AG04450 (cell line): ENCODE results near the gene MICAL3. TPM values are rescaled to one million over a fixed set of nuclear protein-coding genes. Genes with fewer than 3 reads are reported as not detected.

Experiments used
- CTCF ChIA-PET: fragments of 300-600, 350-600 bp; formaldehyde crosslinking; extraction: SDS; loops from one replicate; lab custom pipeline; 2022; ENCODE audit warnings: antibody characterized with exemption, inconsistent platforms; lab: Charles Lee
- POLR2A ChIA-PET: fragments of 350-600 bp; formaldehyde crosslinking; extraction: SDS; loops from one replicate; lab custom pipeline; 2021; ENCODE audit warnings: antibody characterized with exemption, inconsistent platforms; lab: Yijun Ruan, JAX
- DNase-seq: peaks from one replicate; pipeline ENCODE4 v3.0.0-alpha.2; 2011; ENCODE audit warnings: low read depth, low spot score
- H3K27ac ChIP-seq: one replicate; pipeline ENCODE4 v1.5.1; 2012; ENCODE audit warnings: low read depth, low read length, control low read depth
- H3K27me3 ChIP-seq: one replicate; pipeline ENCODE4 v1.6.0; 2012; ENCODE audit warnings: low read length; ENCODE audit not compliant: control insufficient read depth, insufficient read depth
- H3K4me3 ChIP-seq: 2 replicates; pipeline ENCODE4 v1.5.1; 2011; ENCODE audit warnings: mild to moderate bottlenecking, low read depth, low read length, control low read depth
- H3K9me3 ChIP-seq: 2 replicates; pipeline ENCODE4 v1.5.1; 2012; ENCODE audit warnings: low read length; ENCODE audit not compliant: control insufficient read depth, insufficient read depth
- polyA plus RNA-seq: library from polyadenylated mRNA; depleted of rRNA; stranded (reverse); fragments of >200 nt; gene quantifications from 2 replicates; pipeline ENCODE4 v1.2.3, GENCODE V29; 2011
- TF ChIP-seq, protein P1 (sequence below): IDR thresholded peaks from 2 replicates; pipeline ENCODE4 v1.5.1; 2011; ENCODE audit warnings: low read depth, low read length, control low read depth, inconsistent platforms

MICAL3 gene
- polyA plus RNA-seq, 1 experiment: 17.8 TPM

DNA sequence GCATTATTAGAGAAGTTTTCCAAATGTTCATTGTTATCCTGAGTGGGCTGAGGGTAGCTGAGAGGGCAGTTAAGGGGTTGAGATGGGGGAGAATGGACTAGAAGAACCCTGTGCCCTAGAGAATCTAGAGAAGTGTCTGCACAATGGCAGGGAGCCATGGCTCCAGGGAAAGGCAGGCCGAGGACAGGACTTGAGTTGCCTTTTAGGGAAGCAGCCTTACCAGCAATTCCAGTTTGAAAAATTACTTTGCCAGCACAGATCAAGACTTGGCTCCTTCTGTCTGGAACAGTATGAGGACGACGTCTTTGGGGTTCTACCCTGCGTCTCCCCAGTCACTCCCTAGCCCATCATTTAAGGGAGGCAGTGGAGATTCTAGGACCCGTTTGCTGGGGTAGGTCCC, 25.7 kb upstream of the MICAL3 start:
- ChIA-PET POLR2A (no interaction called here), CTCF (interaction anchor here (0.6 kb wide), 1 partner anchor 144 kb away, joined by 3 read pairs; no protein-coding TSS in a partner anchor)
- TF ChIP-seq, protein P1, sequence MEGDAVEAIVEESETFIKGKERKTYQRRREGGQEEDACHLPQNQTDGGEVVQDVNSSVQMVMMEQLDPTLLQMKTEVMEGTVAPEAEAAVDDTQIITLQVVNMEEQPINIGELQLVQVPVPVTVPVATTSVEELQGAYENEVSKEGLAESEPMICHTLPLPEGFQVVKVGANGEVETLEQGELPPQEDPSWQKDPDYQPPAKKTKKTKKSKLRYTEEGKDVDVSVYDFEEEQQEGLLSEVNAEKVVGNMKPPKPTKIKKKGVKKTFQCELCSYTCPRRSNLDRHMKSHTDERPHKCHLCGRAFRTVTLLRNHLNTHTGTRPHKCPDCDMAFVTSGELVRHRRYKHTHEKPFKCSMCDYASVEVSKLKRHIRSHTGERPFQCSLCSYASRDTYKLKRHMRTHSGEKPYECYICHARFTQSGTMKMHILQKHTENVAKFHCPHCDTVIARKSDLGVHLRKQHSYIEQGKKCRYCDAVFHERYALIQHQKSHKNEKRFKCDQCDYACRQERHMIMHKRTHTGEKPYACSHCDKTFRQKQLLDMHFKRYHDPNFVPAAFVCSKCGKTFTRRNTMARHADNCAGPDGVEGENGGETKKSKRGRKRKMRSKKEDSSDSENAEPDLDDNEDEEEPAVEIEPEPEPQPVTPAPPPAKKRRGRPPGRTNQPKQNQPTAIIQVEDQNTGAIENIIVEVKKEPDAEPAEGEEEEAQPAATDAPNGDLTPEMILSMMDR: no peak
- no peak for DNase-seq
- Histone ChIP-seq H3K27ac (no peak overlapping the region), H3K9me3 (no peaks in the 10 kb centered on the region), H3K27me3 (no peaks in the 10 kb centered on the region), H3K4me3 (no peak overlapping the region)

DNA sequence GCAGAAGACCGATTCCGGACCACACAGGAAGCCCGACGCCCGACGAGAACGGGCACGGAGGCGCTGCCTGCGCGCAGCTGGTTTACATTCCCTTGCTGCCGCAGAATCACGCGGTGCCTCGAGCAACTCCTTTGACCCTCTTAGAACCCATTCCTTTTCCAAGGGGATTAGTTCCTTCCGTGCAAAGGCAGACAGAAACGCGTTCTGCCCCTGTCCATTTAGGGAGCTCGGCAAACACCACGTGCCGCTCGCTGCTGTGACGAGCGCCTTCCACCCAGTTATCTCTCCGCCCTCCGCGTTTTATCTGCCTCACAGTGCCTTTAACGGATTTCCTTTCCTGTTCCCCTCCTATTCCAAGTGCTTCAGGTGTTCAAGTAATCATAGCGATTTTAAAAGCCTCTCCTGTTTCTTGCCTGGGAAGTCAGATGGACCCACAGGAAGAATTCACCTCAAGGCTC, 24.1 kb upstream of the MICAL3 start:
- POLR2A ChIA-PET: no interaction called here
- CTCF ChIA-PET: interaction anchor here (1.6 kb wide), 1 partner anchor 27 kb away, joined by 9 read pairs; no protein-coding TSS in a partner anchor

DNA sequence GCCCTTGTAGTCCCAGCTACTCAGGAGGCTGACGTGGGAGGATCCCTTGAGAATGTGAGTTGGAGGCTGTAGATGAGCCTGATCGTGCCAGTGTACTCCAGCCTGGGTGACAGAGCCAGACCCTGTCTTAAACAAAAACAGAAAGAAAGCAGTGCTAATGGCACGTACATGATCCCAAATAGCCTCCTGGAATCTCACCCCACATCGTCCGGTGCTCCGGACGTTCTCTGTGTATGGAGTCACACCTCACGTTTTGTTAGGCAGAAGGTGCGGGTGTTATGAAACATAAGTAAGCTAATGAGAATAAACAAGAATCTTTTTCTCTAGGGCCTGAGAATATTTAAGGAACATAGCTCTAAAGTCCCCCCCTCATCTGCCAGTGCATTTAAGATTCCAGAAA, 23.7 kb upstream of the MICAL3 start:
- ChIA-PET POLR2A (no interaction called here), CTCF (interaction anchor here (1.6 kb wide), 1 partner anchor 28 kb away, joined by 9 read pairs; no protein-coding TSS in a partner anchor)
- Histone ChIP-seq H3K27ac (peak overlapping the region; percentile 73), H3K4me3 (peak overlapping the region; percentile 32), H3K27me3 (no peaks in the 10 kb centered on the region), H3K9me3 (no peaks in the 10 kb centered on the region)
- no peak for DNase-seq
- TF ChIP-seq, protein P1: no peak

More for the DNA sequence above, 24.1 kb upstream of the MICAL3 start:
- Histone ChIP-seq H3K4me3 (peak overlapping the region; percentile 32), H3K27me3 (no peaks in the 10 kb centered on the region), H3K27ac (peak overlapping the region; percentile 73), H3K9me3 (no peaks in the 10 kb centered on the region)
- TF ChIP-seq, protein P1: no peak
- DNase-seq: peak; percentile 50

DNA sequence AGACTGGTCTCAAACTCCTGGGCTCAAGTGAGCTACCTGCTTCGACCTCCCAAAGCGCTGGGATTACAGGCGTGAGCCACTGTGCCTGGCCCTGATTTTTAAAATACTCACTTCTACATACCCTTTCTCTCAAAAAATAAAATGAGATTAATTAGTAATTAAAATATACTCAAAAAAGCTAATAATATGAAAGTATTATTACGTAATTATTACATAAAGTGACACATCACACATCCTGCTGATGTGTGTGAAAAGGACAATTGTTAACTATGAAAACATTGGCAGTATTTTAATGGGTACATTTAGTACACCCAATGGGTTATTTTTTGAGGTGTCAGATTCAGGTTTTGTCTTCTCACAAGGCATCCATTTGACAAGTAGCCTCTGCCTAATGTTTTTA, 21.4 kb upstream of the MICAL3 start:
- Histone ChIP-seq H3K4me3 (no peak overlapping the region), H3K9me3 (peaks cover 8% of the 10 kb centered on the region; the same call in 1 of the 2 replicates), H3K27ac (no peak overlapping the region), H3K27me3 (no peaks in the 10 kb centered on the region)
- TF ChIP-seq, protein P1: no peak
- DNase-seq: no peak
- POLR2A ChIA-PET: no interaction called here
- CTCF ChIA-PET: interaction anchor here (2.2 kb wide), 1 partner anchor 30 kb away, joined by 6 read pairs; no protein-coding TSS in a partner anchor

DNA sequence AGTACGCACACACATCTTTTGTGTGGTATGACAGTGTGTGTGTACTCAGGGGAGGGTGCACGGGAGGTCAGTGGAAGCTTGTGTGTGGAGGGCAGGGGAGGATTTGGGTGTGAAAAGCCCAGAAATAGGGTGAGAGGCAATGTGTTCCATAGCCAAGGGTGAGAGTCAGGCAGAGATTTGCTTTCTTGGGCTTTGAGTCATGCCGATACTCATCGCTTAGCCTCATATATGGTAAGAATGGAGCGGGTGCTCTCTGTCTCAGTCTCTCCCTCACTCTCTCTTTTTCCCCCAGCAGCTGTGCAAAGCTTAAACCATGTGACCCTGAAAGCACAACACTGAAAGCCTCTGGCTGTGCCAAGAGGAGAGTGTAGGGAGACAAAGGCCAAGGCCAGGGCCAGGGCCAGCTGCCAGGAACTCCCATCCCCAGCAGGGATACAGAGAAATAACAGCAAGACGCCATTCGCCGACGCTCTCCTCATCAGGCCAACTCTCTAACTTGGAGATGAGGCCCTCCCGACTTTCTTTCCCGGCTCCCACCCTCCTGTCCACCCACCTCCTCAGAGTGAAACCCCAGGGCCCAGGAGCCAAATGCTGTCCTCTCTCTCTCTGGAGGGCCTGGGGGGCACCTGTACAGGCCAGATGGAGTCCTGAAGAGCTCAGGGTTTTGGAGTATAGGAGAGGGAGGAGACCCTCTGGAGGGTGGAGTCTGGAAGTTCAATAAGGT, 20.3 kb upstream of the MICAL3 start:
- H3K4me3 ChIP-seq: no peak overlapping the region
- TF ChIP-seq, protein P1: no peak
- DNase-seq: no peak
- H3K27ac ChIP-seq: peak overlapping the region; percentile 73
- ChIA-PET CTCF (interaction anchor here (2.2 kb wide), 1 partner anchor 31 kb away, joined by 6 read pairs; no protein-coding TSS in a partner anchor), POLR2A (interaction anchor here (1.1 kb wide), 1 partner anchor 24 kb away, joined by 5 read pairs; no protein-coding TSS in a partner anchor)
- peaks cover 8% of the 10 kb centered on the region; the same call in 1 of the 2 replicates for H3K9me3 ChIP-seq
- no peaks in the 10 kb centered on the region for H3K27me3 ChIP-seq
